NCI-H748 (cell line): Measurements from ENCODE around the gene CUL2.
"Not testable (repeated sequence)": the region's sequence is repeated elsewhere in the genome, so short reads cannot be mapped to it uniquely, and the experiment has no call there.

Experiments used
- DNase-seq: peaks from one replicate; lab custom pipeline; 2025; ENCODE audit not compliant: unreplicated experiment; lab: John Stamatoyannopoulos, UW

CUL2 gene

GRCh38 chr10:34985823-34986222 lies 104.3 kb downstream of the CUL2 start:
- DNase-seq = peak; percentile 59

GRCh38 chr10:34985146-34985545 lies 105.0 kb downstream of the CUL2 start:
- DNase-seq = no peak

DNA sequence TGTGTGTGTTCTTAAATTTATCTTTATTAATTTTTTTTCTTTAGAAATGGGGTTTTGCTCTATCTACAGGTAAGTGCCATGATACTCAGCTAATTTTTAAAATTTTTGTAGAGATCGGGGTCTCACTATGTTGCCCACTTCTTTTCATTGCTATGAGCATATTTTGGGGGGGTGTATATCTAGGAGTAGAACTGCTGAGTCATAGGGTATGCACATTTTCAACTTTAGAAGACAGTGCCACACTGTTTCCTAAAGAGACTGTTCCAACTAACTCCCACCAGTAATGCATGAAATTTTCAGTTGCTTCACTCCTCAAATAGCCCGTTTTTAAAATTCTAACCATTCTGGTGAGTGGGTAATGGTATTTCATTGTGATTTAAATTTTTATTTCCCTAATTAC lies 108.3 kb downstream of the CUL2 start:
- DNase-seq = no peak

DNA sequence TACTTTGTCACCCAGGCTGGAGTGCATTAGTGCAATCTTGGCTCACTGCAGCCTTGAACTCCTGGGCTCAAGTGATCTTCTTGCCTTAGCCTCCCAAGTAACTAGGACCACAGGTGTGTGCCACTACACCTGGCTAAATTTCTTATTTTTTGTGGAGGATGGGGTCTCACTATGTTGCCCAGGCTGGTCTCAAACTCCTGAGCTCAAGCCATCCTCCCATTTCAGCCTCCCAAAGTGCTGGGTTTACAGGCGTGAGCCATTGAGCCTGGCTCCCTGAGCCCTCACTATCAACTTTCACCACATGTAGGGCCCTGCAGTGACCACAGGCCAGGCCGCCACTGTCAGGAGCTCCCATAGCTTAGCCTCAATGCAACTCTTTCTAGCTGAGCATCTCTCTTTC lies 110.2 kb downstream of the CUL2 start:
- no peak for DNase-seq

- DNase-seq = no peak
These were observed 112.1 kb downstream of the CUL2 start for GRCh38 chr10:34978080-34978479.

DNA sequence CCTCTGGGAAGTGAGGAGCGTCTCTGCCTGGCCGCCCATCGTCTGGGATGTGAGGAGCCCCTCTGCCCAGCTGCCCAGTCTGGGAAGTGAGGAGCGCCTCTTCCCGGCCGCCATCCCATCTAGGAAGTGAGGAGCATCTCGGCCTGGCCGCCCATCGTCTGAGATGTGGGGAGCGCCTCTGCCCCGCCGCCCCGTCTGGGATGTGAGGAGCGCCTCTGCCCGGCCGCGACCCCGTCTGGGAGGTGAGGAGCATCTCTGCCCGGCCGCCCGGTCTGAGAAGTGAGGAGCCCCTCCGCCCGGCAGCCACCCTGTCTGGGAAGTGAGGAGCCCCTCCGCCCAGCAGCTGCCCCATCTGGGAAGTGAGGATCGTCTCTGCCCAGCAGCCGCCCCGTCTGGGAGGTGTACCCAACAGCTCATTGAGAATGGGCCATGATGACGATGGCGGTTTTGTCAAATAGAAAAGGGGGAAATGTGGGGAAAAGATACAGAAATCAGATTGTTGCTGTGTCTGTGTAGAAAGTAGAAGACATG lies 113.7 kb downstream of the CUL2 start:
- not testable (repeated sequence) for DNase-seq

- not testable (repeated sequence) for DNase-seq
These were observed 115.6 kb downstream of the CUL2 start for GRCh38 chr10:34974364-34975065.

- peak; percentile 7 for DNase-seq
These were observed 116.4 kb downstream of the CUL2 start for GRCh38 chr10:34973757-34974156.

- DNase-seq = not testable (repeated sequence)
These were observed 117.0 kb downstream of the CUL2 start for GRCh38 chr10:34973121-34973520.

DNA sequence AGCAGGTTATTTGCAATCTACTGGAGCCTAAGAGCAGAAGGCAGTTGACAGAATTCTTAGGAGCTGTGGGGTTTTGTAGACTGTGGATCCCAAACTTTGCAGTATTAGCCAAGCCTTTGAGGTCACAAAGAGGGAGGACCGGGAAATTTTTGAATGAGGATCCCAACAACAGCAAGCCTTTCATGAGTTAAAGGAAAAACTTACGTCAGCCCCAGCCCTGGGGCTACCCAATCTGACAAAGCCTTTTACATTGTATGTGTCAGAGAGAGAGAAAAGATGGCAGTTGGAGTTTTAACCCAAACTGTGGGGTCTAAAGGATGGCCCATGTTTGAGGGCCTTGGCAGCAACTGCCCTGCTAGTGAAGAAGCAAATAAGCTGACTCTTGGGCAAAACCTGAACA lies 117.5 kb downstream of the CUL2 start:
- not testable (repeated sequence) for DNase-seq

DNA sequence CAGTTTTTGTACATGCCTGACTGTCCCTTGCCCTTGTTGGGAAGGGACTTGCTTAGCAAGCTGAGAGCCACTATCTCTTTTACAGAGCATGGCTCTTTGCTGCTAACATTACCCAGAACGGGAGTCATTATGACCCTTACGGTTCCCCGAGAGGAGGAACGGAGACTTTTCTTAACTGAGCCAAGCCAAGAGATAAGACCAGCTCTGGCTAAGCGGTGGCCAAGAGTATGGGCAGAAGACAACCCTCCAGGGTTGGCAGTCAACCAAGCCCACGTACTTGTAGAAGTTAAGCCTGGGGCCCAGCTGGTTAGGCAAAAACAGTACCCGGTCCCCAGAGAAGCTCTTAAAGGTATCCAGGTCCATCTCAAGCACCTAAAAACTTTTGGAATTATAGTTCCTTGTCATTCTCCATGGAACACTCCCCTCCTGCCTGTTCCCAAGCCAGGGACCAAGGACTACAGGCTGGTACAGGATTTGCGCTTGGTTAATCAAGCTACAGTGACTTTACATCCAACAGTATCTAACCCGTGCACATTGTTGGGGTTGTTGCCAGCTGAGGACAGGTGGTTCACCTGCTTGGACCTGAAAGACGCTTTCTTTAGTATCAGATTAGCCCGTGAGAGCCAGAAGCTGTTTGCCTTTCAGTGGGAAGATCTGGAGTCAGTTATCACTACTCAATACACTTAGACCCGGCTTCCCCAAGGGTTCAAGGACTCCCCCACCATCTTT lies 118.4 kb downstream of the CUL2 start:
- DNase-seq = not testable (repeated sequence)

GRCh38 chr10:34969171-34969570 lies 121.0 kb downstream of the CUL2 start:
- DNase-seq = no peak

GRCh38 chr10:34967335-34967880 lies 122.7 kb downstream of the CUL2 start:
- DNase-seq = no peak

GRCh38 chr10:34966451-34966850 lies 123.7 kb downstream of the CUL2 start:
- DNase-seq = no peak

DNA sequence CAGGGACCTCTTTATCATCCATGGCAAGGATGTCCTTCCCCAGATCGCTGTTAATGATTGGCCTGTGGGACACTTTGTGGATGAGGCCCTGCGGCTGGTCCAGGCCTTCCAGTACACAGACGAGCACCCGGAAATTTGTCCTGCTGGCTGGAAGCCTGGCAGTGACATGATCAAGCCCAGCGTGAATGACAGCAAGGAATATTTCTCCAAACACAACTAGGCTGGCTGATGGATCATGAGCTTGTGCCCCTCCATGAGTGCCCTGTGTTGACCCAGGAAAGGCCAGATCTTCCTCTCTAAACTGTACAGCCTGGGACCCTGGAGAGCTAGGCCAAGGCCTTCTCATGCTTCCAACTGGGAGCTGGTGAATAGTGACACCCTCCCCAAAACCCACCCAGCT lies 124.1 kb downstream of the CUL2 start:
- no peak for DNase-seq

GRCh38 chr10:34964166-34964800 lies 125.9 kb downstream of the CUL2 start:
- DNase-seq = no peak

DNA sequence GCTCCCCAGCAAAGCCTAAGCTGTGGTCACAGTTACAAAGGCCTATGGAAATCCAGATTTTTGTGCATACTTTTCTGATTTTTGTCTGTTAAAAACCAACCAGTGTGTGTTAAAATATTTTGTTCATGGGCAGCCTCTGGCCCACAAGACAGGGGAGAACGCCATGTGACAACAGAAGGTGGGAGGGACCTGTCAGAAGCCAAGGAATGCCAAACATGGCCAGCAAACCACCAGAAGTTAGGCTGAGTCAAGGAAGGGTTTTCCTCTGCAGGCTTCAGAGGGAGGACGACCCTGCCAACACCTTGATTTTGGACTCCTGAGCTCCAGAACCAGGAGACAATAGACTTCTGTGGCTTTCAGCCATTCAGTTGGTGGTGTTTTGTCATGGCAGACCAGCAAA lies 127.3 kb downstream of the CUL2 start:
- no peak for DNase-seq

DNA sequence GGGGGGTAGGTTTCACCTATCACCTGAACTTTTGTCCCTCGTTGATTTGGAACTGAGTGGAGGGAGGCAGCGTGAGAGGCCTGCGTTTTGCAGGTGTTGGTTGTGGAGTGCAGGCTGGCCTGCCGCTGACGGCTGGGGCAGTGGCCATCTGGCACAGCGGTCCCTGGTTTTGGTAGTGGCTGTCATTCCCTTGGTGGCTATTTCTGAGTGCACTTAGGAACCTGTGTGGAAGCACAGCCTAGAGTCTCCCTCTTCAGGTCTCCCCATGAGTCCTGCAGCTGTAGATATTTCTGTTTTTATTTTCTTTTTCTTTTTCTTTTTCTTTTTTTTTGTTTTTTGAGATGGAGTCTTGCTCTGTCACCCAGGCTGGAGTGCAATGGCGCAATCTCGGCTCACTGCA lies 129.2 kb downstream of the CUL2 start:
- DNase-seq = no peak

GRCh38 chr10:34959786-34960185 lies 130.4 kb downstream of the CUL2 start:
- DNase-seq = no peak

DNA sequence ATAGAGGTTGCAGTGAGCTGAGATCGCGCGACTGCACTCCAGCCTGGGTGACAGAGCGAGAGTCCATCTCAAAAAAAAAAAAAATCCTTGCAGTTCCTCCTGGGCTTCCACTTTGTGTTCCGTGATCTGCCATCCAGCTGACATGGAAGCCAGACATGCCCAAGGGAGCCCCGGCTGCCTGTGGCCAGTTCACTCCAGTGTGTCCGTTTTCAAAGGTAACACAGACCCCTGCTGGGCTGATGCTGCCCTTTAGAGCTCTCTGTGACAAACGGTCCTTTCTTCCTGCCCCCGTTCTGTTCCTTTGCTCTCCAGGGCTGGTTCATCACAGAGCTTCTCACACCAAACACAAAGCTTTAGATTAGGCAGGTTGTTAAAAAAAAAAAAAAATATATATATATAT lies 130.8 kb downstream of the CUL2 start:
- no peak for DNase-seq
